A673 (cell line): ENCODE data around the gene PBX1.

Experiments used
- CTCF ChIP-seq: fragments of 300-800, 200-600 bp; sonication (generic); conservative IDR thresholded peaks from 2 replicates; pipeline ENCODE4 v1.5.1; 2017; ENCODE audit warnings: low read depth, mild to moderate bottlenecking, antibody characterized with exemption, low read length, moderate library complexity, mixed read lengths
- EZH2 ChIP-seq: fragments of 200-600 bp; sonication (generic); IDR thresholded peaks from 2 replicates; pipeline ENCODE4 v1.6.1; 2017; ENCODE audit warnings: borderline replicate concordance, low read depth, mild to moderate bottlenecking, mixed read lengths, antibody characterized with exemption, low read length; ENCODE audit not compliant: poor library complexity, severe bottlenecking

- TF ChIP-seq CTCF (no peak), EZH2 (no peak)
Observed at GRCh38 chr1:164780111-164780812, 221.3 kb downstream of the PBX1 start.
